ENCODE measurements around the gene ZNF138. TPM values are rescaled to one million over a fixed set of nuclear protein-coding genes. Genes with fewer than 3 reads are reported as not detected.

The ZNF138 gene
- total and polyA plus RNA-seq, 10 of the 15 experiments (the other 5 are each of a cell fraction or from before 2014, with no cell fraction given), result 5.9 to 14.9 (median 12.4) TPM

DNA sequence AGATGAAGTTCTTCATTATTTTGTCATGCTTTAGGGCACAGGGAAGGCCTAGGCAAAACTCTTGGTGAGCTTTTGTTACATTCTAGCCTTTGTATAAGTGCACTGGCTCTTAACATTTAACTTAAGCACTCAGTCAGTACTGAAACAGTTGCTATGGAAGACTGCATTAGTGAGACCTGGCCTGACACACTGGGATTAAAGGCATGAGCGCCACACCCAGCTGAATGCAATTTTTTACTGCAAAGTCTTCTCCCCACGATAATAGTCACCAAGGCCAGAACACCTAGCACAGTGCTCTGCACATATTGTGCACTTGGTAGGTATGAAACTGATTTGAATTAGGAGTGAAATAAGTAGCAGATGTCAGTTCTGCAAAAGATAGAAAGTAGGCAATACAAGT is 41.2 kb upstream of the ZNF138 start:
- no TSS peak for BruUV-seq (replicated peaks)
- Histone ChIP-seq H3K27ac (ENCODE audit: control insufficient read depth, insufficient read depth) (no peak overlapping the region), H3K9me3 (replicated peaks; ENCODE audit: control insufficient read depth, insufficient read depth, low read length) (no peaks in the 10 kb centered on the region), H3K36me3 (ENCODE audit: control insufficient read depth in 2 of 2, insufficient read depth in 2 of 2, low read length in 1 of 2) (no peaks in the 10 kb centered on the region), H4K20me1 (ENCODE audit: control insufficient read depth, insufficient read depth) (no peaks in the 10 kb centered on the region), H3K27me3 (replicated peaks in 1 of 2; ENCODE audit: control insufficient read depth in 2 of 2, insufficient read depth in 2 of 2, low read length in 1 of 2) (no peaks in the 10 kb centered on the region), H3K79me2 (ENCODE audit: control insufficient read depth, insufficient read depth, low read length) (no peaks in the 10 kb centered on the region), H3K9ac (ENCODE audit: control insufficient read depth, insufficient read depth, low read length) (no peak overlapping the region), H3K4me2 (ENCODE audit: control insufficient read depth, insufficient read depth) (no peak overlapping the region), H2AFZ (ENCODE audit: control insufficient read depth, low read depth, low read length) (no peak overlapping the region), H3K4me3 (no peak overlapping the region), H3K4me1 (ENCODE audit: control insufficient read depth, insufficient read depth, low read length) (no peaks in the 10 kb centered on the region)
- in situ Hi-C loops (cut with MboI), result no loop called here
- FAIRE-seq (no peak), DNase-seq (ENCODE audit: low read depth, low spot score) (no peak), ATAC-seq (no peak)
- WGBS (ENCODE audit: insufficient coverage, insufficient replicate concordance, low lambda C conversion rate, missing lambda C conversion rate), result 0% methylated on average over 2 of the region's 2 CpGs
- RAD21 ChIA-PET (ENCODE audit: unreplicated experiment), result no interaction called here
- intact Hi-C loops (cut with micrococcal nuclease; ENCODE audit: unreplicated experiment), result no loop called here
- SMC1A ChIA-PET (ENCODE audit: uncharacterized antibody, unreplicated experiment), result no interaction called here
- CTCF ChIA-PET, result no interaction called here
- POLR2A ChIA-PET, result no interaction called here
- TF ChIP-seq ZZZ3 (IDR thresholded peaks at IDR 0.05; ENCODE audit: control insufficient read depth, insufficient read length, low read depth), result no peak
- TF ChIP-seq, protein P1, sequence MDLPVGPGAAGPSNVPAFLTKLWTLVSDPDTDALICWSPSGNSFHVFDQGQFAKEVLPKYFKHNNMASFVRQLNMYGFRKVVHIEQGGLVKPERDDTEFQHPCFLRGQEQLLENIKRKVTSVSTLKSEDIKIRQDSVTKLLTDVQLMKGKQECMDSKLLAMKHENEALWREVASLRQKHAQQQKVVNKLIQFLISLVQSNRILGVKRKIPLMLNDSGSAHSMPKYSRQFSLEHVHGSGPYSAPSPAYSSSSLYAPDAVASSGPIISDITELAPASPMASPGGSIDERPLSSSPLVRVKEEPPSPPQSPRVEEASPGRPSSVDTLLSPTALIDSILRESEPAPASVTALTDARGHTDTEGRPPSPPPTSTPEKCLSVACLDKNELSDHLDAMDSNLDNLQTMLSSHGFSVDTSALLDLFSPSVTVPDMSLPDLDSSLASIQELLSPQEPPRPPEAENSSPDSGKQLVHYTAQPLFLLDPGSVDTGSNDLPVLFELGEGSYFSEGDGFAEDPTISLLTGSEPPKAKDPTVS (IDR thresholded peaks at IDR 0.05; ENCODE audit: low read depth, low read length), result no peak
- TF ChIP-seq EZH2 (IDR thresholded peaks at IDR 0.05; ENCODE audit: borderline replicate concordance, control insufficient read depth, low read depth, low read length), result no peak
- TF ChIP-seq BMI1 (IDR thresholded peaks at IDR 0.05; ENCODE audit: borderline replicate concordance), result no peak
- no peak for TF ChIP-seq SPI1 (IDR thresholded peaks at IDR 0.05; ENCODE audit: borderline replicate concordance, insufficient read depth, low read depth, low read length)
- TF ChIP-seq ZSCAN29 (IDR thresholded peaks at IDR 0.05), result no peak
- TF ChIP-seq, protein P2, sequence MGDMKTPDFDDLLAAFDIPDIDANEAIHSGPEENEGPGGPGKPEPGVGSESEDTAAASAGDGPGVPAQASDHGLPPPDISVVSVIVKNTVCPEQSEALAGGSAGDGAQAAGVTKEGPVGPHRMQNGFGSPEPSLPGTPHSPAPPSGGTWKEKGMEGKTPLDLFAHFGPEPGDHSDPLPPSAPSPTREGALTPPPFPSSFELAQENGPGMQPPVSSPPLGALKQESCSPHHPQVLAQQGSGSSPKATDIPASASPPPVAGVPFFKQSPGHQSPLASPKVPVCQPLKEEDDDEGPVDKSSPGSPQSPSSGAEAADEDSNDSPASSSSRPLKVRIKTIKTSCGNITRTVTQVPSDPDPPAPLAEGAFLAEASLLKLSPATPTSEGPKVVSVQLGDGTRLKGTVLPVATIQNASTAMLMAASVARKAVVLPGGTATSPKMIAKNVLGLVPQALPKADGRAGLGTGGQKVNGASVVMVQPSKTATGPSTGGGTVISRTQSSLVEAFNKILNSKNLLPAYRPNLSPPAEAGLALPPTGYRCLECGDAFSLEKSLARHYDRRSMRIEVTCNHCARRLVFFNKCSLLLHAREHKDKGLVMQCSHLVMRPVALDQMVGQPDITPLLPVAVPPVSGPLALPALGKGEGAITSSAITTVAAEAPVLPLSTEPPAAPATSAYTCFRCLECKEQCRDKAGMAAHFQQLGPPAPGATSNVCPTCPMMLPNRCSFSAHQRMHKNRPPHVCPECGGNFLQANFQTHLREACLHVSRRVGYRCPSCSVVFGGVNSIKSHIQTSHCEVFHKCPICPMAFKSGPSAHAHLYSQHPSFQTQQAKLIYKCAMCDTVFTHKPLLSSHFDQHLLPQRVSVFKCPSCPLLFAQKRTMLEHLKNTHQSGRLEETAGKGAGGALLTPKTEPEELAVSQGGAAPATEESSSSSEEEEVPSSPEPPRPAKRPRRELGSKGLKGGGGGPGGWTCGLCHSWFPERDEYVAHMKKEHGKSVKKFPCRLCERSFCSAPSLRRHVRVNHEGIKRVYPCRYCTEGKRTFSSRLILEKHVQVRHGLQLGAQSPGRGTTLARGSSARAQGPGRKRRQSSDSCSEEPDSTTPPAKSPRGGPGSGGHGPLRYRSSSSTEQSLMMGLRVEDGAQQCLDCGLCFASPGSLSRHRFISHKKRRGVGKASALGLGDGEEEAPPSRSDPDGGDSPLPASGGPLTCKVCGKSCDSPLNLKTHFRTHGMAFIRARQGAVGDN (IDR thresholded peaks at IDR 0.05), result no peak
- TF ChIP-seq, protein P3, sequence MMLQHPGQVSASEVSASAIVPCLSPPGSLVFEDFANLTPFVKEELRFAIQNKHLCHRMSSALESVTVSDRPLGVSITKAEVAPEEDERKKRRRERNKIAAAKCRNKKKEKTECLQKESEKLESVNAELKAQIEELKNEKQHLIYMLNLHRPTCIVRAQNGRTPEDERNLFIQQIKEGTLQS (IDR thresholded peaks at IDR 0.05; ENCODE audit: borderline replicate concordance, extremely low read depth, low read depth, low read length), result no peak
- TF ChIP-seq, protein P4, sequence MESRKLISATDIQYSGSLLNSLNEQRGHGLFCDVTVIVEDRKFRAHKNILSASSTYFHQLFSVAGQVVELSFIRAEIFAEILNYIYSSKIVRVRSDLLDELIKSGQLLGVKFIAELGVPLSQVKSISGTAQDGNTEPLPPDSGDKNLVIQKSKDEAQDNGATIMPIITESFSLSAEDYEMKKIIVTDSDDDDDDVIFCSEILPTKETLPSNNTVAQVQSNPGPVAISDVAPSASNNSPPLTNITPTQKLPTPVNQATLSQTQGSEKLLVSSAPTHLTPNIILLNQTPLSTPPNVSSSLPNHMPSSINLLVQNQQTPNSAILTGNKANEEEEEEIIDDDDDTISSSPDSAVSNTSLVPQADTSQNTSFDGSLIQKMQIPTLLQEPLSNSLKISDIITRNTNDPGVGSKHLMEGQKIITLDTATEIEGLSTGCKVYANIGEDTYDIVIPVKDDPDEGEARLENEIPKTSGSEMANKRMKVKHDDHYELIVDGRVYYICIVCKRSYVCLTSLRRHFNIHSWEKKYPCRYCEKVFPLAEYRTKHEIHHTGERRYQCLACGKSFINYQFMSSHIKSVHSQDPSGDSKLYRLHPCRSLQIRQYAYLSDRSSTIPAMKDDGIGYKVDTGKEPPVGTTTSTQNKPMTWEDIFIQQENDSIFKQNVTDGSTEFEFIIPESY (IDR thresholded peaks at IDR 0.05), result no peak
- no peak for TF ChIP-seq GABPA (IDR thresholded peaks at IDR 0.05; ENCODE audit: low read depth)
- TF ChIP-seq EGR1 (IDR thresholded peaks at IDR 0.05; ENCODE audit: borderline replicate concordance in 1 of 2, low read depth in 2 of 2, low read length in 2 of 2), result no peak
- TF ChIP-seq MYB (IDR thresholded peaks at IDR 0.05; ENCODE audit: borderline replicate concordance, low read depth, low read length), result no peak
- TF ChIP-seq ELK1 (IDR thresholded peaks at IDR 0.05; ENCODE audit: low read depth, low read length), result no peak
